SU-DHL-6 (cell line): ENCODE data around the gene WNT3A.

Experiments
- H2AFZ ChIP-seq: fragments of 200-600 bp; sonication (generic); 2 replicates; pipeline ENCODE4 v1.6.1; 2014; ENCODE audit warnings: low read depth, mild to moderate bottlenecking, moderate library complexity, mixed read lengths, antibody characterized with exemption, low read length; ENCODE audit not compliant: severe bottlenecking
- H3F3A ChIP-seq: fragments of 200-600 bp; shearing (Covaris generic); 2 replicates; pipeline ENCODE4 v1.6.0; 2016; ENCODE audit warnings: antibody characterized with exemption, mild to moderate bottlenecking; ENCODE audit not compliant: insufficient read depth
- H3K27ac ChIP-seq: fragments of 200-600 bp; sonication (generic); 2 replicates; pipeline ENCODE4 v1.5.1; 2016; ENCODE audit warnings: low read depth, mild to moderate bottlenecking, low read length, moderate library complexity, mixed read lengths
- H3K27me3 ChIP-seq: fragments of 200-600 bp; sonication (generic), shearing (Covaris generic); 2 replicates; pipeline ENCODE4 v1.6.0; 2014; ENCODE audit warnings: mild to moderate bottlenecking, low read length
- H3K36me3 ChIP-seq: fragments of 200-600 bp; sonication (generic); 2 replicates; pipeline ENCODE4 v1.6.1; 2014; ENCODE audit warnings: mild to moderate bottlenecking, low read length, mixed read lengths
- H3K4me2 ChIP-seq: fragments of 300-600, 200-600 bp; shearing (Covaris generic), sonication (generic); 2 replicates; pipeline ENCODE4 v1.6.0; 2014; ENCODE audit warnings: low read length, low read depth, mild to moderate bottlenecking; ENCODE audit not compliant: poor library complexity, severe bottlenecking
- H3K4me3 ChIP-seq: fragments of 200-600 bp; sonication (generic); 2 replicates; pipeline ENCODE4 v1.5.1; 2014; ENCODE audit warnings: antibody characterized with exemption, low read length, mild to moderate bottlenecking, mixed read lengths; ENCODE audit not compliant: insufficient read depth, poor library complexity, severe bottlenecking
- H3K79me2 ChIP-seq: fragments of 200-600 bp; sonication (generic); 2 replicates; pipeline ENCODE4 v1.6.1; 2014; ENCODE audit warnings: mild to moderate bottlenecking, low read length, moderate library complexity; ENCODE audit not compliant: insufficient read depth
- H3K9ac ChIP-seq: fragments of 200-600 bp; sonication (generic); 2 replicates; pipeline ENCODE4 v1.7.0; 2014; ENCODE audit warnings: mild to moderate bottlenecking, low read length
- H3K9me2 ChIP-seq: fragments of 200-600 bp; sonication (generic); replicated peaks from 2 replicates; pipeline ENCODE4 v1.6.1; 2014; ENCODE audit warnings: low read length; ENCODE audit not compliant: insufficient read depth
- H3K9me3 ChIP-seq: fragments of 200-600 bp; sonication (generic); 2 replicates; pipeline ENCODE4 v1.6.1; 2014; ENCODE audit warnings: low read length, mixed read lengths; ENCODE audit not compliant: insufficient read depth
- H4K20me1 ChIP-seq: fragments of 200-600 bp; sonication (generic); 2 replicates; pipeline ENCODE4 v1.6.1; 2014; ENCODE audit warnings: low read depth, mild to moderate bottlenecking, antibody characterized with exemption, low read length, moderate library complexity, mixed read lengths
- CTCF ChIP-seq: fragments of 200-600 bp; sonication (generic); IDR thresholded peaks from one replicate; pipeline ENCODE4 v1.5.1; 2017; ENCODE audit warnings: antibody characterized with exemption, mild to moderate bottlenecking, low read length, moderate library complexity; ENCODE audit not compliant: insufficient read depth, poor library complexity, severe bottlenecking
- EZH2phosphoT487 ChIP-seq: fragments of 200-600 bp; sonication (generic), shearing (Covaris generic); conservative IDR thresholded peaks from 2 replicates; pipeline ENCODE4 v1.6.1; 2018; ENCODE audit warnings: mild to moderate bottlenecking, antibody characterized with exemption, low read length, moderate library complexity, mixed read lengths

WNT3A gene

DNA sequence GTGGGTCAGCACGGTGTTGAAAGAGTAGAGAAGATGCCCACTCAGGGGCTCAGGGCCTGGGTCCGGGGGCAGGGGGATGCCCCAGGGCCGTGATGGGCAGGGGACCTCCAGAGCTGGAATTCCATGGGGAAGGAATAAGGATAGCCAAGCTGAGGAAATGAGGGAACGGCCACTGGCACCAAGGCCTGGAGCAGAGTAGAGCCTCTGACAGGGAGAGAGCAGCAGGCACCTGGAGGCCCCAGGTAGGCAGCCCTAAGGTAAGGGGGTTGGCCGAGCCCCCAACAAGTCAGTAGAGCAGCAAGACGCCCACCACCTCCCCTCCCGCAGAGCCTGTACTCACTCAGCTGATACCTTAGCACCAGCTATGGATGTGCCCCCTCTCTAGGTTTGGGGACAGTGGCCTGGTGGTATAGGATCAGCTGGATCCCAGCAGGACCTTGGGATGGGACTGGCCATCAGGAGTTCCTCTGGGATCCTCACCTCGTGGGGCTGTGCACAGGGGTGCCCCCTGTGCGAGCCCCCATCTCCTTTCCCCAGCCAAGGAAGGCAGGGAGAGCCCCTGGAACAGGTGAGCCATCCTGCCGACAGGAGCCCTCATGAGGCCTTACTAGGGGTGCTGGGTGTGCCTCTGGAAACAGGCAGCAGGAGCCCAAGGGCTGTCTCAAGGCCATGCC is 54.8 kb downstream of the WNT3A start:
- H3K4me3 ChIP-seq = no peak overlapping the region
- H3K4me2 ChIP-seq = no peak overlapping the region

DNA sequence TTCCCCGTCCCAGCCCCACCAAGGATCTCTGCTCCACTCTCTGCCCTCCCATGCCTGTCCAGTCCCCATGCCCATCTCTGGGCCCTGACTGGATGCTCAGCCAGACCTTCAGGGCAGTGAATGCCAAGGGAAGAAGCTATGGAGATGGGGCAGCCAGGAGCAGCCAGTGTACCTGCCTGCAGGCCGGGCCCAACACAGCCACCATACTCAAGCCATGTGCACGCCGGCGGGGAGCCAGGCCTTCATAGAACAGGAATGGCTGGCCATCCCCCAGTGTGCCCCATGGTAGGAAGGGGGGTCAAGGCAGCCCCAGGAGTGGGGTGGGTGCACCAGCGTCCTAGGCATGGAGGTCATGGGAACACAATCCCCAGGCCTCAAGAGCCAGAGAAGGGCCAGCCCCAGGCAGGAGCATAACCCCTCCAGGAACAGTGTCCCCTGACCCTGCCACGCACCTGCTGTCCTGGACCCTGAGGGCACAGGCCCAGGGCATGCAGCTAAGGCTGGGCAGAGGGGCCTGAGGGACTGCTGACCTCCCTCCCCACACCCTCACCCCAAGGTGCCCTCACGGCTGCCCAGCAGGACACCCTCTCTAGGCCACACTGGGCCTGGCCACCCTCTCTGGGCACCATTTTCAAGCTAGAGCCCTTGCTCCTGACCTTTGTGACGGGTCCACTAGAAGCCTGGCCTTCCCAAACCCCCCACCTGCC is 55.4 kb downstream of the WNT3A start:
- H4K20me1 ChIP-seq = no peaks in the 10 kb centered on the region
- no peak overlapping the region for H2AFZ ChIP-seq
- no peaks in the 10 kb centered on the region for H3K79me2 ChIP-seq
- no peak overlapping the region for H3K4me3 ChIP-seq
- H3K9ac ChIP-seq = no peak overlapping the region
- no peak overlapping the region for H3K27ac ChIP-seq
- no peaks in the 10 kb centered on the region for H3K9me3 ChIP-seq
- no peak overlapping the region for H3K4me2 ChIP-seq
- H3K9me2 ChIP-seq = no peaks in the 10 kb centered on the region
- H3K27me3 ChIP-seq = no peaks in the 10 kb centered on the region
- no peaks in the 10 kb centered on the region for H3K36me3 ChIP-seq
- no peaks in the 10 kb centered on the region for H3F3A ChIP-seq
- TF ChIP-seq CTCF (no peak), EZH2phosphoT487 (no peak)

More for the DNA sequence above, 54.8 kb downstream of the WNT3A start:
- H3K79me2 ChIP-seq = no peaks in the 10 kb centered on the region
- H3K27me3 ChIP-seq = no peaks in the 10 kb centered on the region
- H2AFZ ChIP-seq = no peak overlapping the region
- no peak overlapping the region for H3K27ac ChIP-seq
- no peaks in the 10 kb centered on the region for H3K36me3 ChIP-seq
- no peaks in the 10 kb centered on the region for H3K9me3 ChIP-seq
- no peaks in the 10 kb centered on the region for H4K20me1 ChIP-seq
- TF ChIP-seq EZH2phosphoT487 = no peak
- no peak for TF ChIP-seq CTCF
- no peaks in the 10 kb centered on the region for H3K9me2 ChIP-seq
- no peaks in the 10 kb centered on the region for H3F3A ChIP-seq
- no peak overlapping the region for H3K9ac ChIP-seq

- no peak for TF ChIP-seq EZH2phosphoT487
- TF ChIP-seq CTCF = no peak
- Histone ChIP-seq H3K27me3 (no peaks in the 10 kb centered on the region), H2AFZ (no peak overlapping the region), H3K9me2 (no peaks in the 10 kb centered on the region), H3K36me3 (no peaks in the 10 kb centered on the region), H4K20me1 (no peaks in the 10 kb centered on the region), H3K9ac (no peak overlapping the region), H3K27ac (no peak overlapping the region), H3K4me3 (no peak overlapping the region), H3K4me2 (no peak overlapping the region), H3F3A (no peaks in the 10 kb centered on the region), H3K9me3 (no peaks in the 10 kb centered on the region), H3K79me2 (no peaks in the 10 kb centered on the region)
These were observed 56.0 kb downstream of the WNT3A start for GRCh38 chr1:228062812-228063211.
